Measurements from ENCODE around the gene HERC4.
"Not testable (repeated sequence)": the region's sequence is repeated elsewhere in the genome, so short reads cannot be mapped to it uniquely, and the experiment has no call there.

HERC4 gene

DNA sequence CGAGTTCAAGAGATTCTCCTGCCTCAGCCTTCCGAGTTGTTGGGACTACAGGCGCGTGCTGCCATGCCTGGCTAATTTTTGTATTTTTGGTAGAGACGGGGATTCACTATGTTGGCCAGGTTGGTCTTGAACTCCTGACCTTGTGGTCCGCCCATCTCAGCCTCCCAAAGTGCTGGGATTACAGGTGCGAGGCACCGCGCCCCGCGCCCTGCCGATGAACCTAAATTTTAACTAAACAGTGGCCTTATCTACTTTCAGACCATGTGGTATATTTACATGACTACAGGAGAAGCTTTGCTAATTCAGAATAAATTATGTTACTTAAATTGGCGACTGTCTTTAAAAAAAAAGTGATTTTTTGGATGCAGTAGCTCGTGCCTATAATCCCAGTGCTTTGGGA is 181.4 kb downstream of the HERC4 start:
- DNase-seq (ENCODE audit: insufficient read length, low spot score): no peak
- no peak for FAIRE-seq

GRCh38 chr10:67884842-67885670 is 190.0 kb downstream of the HERC4 start:
- FAIRE-seq (peak; percentile 82), DNase-seq (ENCODE audit: insufficient read length, low spot score) (peak; percentile 64)

GRCh38 chr10:67884313-67884841 is 190.7 kb downstream of the HERC4 start, which contains the start of gene SIRT1:
Gene SIRT1 (plus strand): TSS chr10:67884656. CDS start chr10:67884722, 66 bp downstream.
- FAIRE-seq (peak; percentile 82), DNase-seq (ENCODE audit: insufficient read length, low spot score) (peak; percentile 86)

DNA sequence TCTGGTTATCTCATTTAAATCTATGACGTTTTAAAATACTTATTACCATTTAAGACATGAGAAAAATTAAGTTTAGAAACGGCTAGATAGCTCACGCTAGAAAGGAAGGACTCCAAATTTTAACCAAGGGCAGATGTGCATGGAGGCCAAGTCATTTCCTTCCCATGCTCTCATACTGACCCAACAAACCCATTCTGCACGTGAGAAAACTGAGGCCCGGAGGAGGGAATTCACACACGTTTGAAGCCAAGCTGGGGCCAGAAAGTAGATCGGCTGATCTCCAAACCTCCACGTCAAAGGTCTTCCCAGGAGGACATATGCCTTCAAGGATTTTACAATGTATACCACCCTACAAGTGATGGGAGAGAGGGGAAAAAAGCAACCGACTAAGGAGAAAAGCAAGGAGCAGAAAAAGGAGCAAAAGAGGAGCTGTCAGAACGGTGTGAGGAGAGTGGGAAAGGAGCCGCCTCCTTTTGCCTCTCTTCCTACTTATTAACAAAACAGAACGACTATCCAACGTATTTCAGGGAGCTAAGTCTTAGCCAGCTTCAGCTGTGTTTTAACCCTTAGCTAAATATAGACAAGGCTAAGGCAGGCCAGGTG is 191.3 kb downstream of the HERC4 start:
- FAIRE-seq (no peak), DNase-seq (ENCODE audit: insufficient read length, low spot score) (no peak)

DNA sequence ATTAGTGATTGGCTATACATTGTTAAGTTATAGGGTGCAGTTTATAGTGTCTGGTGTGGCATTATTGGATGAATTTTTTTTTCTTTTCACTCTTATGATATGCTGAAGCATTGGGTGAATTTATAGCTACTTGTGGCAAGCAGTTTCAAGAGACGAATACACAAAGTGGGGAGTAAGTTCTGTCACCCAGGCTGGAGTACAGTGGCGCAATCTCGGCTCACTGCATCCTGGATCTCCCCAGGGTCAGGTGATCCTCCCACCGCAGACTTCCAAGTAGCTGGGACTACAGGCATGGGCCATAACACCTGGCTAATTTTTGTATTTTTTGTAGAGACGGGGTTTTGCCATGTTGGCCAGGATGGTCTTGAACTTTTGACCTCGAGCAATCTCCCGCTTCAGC is 196.9 kb downstream of the HERC4 start:
- DNase-seq (ENCODE audit: insufficient read length, low spot score): no peak
- no peak for FAIRE-seq

DNA sequence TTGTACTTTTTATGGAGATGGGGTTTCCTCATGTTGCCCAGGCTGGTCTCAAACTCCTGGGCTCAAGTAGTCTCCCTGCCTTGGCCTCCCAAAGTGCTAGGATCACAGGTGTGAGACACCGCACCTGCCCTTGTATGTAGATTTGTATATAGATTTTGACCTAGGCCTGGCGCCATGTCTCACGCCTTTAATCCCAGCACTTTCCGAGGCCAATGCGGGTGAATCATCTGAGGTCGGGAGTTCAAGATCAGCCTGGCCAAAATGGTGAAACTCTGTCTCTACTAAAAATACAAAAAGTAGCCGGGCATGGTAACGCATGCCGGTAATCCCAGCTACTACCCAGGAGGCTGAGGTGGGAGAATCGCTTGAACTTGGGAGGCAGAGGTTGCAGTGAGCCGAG is 197.7 kb downstream of the HERC4 start:
- not testable (repeated sequence) for FAIRE-seq; DNase-seq (ENCODE audit: insufficient read length, low spot score)

DNA sequence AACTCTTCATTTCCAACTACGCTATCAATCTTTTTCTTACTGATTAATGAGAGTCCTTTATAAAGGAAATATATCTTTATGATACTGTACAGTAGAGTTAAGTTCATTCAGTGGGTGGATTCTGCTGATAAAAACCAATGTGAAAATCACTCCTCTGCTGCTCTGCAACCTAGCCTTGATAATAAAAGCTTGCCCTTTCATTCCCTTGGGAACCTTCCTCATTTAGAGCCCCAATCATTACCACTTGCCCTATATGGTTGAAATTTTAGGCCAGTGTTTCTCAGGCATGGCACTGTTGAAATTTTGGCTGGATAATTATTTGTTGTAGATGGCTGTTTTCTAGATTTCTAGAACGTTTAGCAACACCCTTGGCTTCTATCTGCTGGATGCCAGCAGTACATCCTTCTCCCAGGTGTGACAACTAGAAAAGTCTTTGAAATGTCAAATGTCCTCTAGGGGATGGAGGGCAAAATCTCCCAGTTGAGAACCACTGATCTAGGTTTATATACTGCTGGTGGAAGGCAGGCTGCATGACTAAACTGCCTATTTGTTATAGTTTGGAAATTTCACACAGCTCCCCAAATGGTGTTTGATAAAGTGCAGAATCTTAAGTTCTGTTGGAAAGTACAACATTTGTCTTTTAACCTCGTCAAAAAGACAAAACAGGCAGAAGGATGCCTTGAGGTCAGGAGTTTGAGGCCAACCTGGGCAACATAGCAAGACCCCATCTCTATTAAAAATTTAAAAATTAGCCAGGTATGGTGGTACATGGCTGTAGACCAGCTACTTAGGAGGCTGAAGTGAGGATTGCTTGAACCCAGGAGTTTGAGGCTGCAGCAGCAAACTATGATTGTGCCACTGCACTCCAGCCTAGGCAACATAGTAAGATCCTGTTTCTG is 199.5 kb downstream of the HERC4 start:
- no peak for FAIRE-seq
- no peak for DNase-seq (ENCODE audit: insufficient read length, low spot score)
